Parathyroid adenoma (tissue), 2 donors: Measurements from ENCODE around the gene PKIG.

Experiments
- H2AFZ ChIP-seq: fragments of 300-600 bp; sonication (generic); one replicate; pipeline ENCODE4 v1.7.0; 2017; ENCODE audit warnings: antibody characterized with exemption, mild to moderate bottlenecking
- H3K27ac ChIP-seq: fragments of 300-600 bp; sonication (generic); one replicate; pipeline ENCODE4 v1.7.0; 2017
- H3K27me3 ChIP-seq: fragments of 300-600 bp; sonication (generic); one replicate; pipeline ENCODE4 v1.7.0; 2017; ENCODE audit warnings: low read length; ENCODE audit not compliant: control insufficient read depth, insufficient read depth
- H3K36me3 ChIP-seq: fragments of 300-600 bp; sonication (generic); one replicate; pipeline ENCODE4 v1.7.0; 2017; ENCODE audit warnings: low read length; ENCODE audit not compliant: control insufficient read depth, insufficient read depth
- H3K4me1 ChIP-seq: fragments of 300-600 bp; sonication (generic); one replicate; pipeline ENCODE4 v1.7.0; 2017; ENCODE audit warnings: control low read depth
- H3K4me2 ChIP-seq: fragments of 300-600 bp; sonication (generic); one replicate; pipeline ENCODE4 v1.7.0; 2017; ENCODE audit warnings: low read length
- H3K4me3 ChIP-seq: fragments of 300-600 bp; sonication (generic); one replicate; pipeline ENCODE4 v1.7.0; 2017; ENCODE audit warnings: low read depth, low read length
- H3K79me2 ChIP-seq: fragments of 300-600 bp; sonication (generic); one replicate; pipeline ENCODE4 v1.7.0; 2017; ENCODE audit warnings: control low read depth
- H3K9ac ChIP-seq: fragments of 300-600 bp; sonication (generic); one replicate; pipeline ENCODE4 v1.7.0; 2017; ENCODE audit warnings: mild to moderate bottlenecking
- H3K9me3 ChIP-seq: fragments of 300-600 bp; sonication (generic); one replicate; pipeline ENCODE4 v1.7.0; 2017; ENCODE audit warnings: low read length; ENCODE audit not compliant: control insufficient read depth
- CTCF ChIP-seq: fragments of 300-600 bp; sonication (generic); IDR thresholded peaks from one replicate; pipeline ENCODE4 v1.7.0; 2017; ENCODE audit warnings: antibody characterized with exemption, mild to moderate bottlenecking
- donor health status: primary hyperparathyroidism.

Gene PKIG

GRCh38 chr20:44589537-44589936 lies 7.2 kb downstream of the PKIG start:
- H2AFZ ChIP-seq = no peak overlapping the region
- peaks cover 43% of the 10 kb centered on the region for H3K79me2 ChIP-seq
- no peak overlapping the region for H3K9ac ChIP-seq
- no peaks in the 10 kb centered on the region for H3K27me3 ChIP-seq
- no peak for TF ChIP-seq CTCF
- H3K4me1 ChIP-seq = peaks cover 8% of the 10 kb centered on the region
- no peaks in the 10 kb centered on the region for H3K9me3 ChIP-seq
- H3K36me3 ChIP-seq = no peaks in the 10 kb centered on the region
- no peak overlapping the region for H3K4me2 ChIP-seq
- H3K4me3 ChIP-seq = no peak overlapping the region
- no peak overlapping the region for H3K27ac ChIP-seq

- no peak overlapping the region for H3K4me2 ChIP-seq
- H2AFZ ChIP-seq = no peak overlapping the region
- H3K79me2 ChIP-seq = peaks cover 47% of the 10 kb centered on the region
- H3K4me1 ChIP-seq = no peaks in the 10 kb centered on the region
- no peaks in the 10 kb centered on the region for H3K9me3 ChIP-seq
- no peak for TF ChIP-seq CTCF
- no peak overlapping the region for H3K27ac ChIP-seq
- H3K27me3 ChIP-seq = no peaks in the 10 kb centered on the region
- H3K36me3 ChIP-seq = no peaks in the 10 kb centered on the region
- no peak overlapping the region for H3K4me3 ChIP-seq
- no peak overlapping the region for H3K9ac ChIP-seq
Observed at GRCh38 chr20:44590980-44591778, 8.8 kb downstream of the PKIG start.

GRCh38 chr20:44592366-44592765 lies 10.0 kb downstream of the PKIG start:
- H3K27ac ChIP-seq = no peak overlapping the region

GRCh38 chr20:44593751-44594150 lies 11.4 kb downstream of the PKIG start:
- Histone ChIP-seq H3K36me3 (no peaks in the 10 kb centered on the region), H3K9me3 (no peaks in the 10 kb centered on the region), H3K27ac (no peak overlapping the region), H3K4me3 (no peak overlapping the region), H2AFZ (no peak overlapping the region), H3K27me3 (no peaks in the 10 kb centered on the region), H3K79me2 (peaks cover 53% of the 10 kb centered on the region), H3K4me2 (no peak overlapping the region), H3K9ac (no peak overlapping the region), H3K4me1 (no peaks in the 10 kb centered on the region)
- no peak for TF ChIP-seq CTCF

More at GRCh38 chr20:44592366-44592765, 10.0 kb downstream of the PKIG start:
- no peaks in the 10 kb centered on the region for H3K27me3 ChIP-seq
- peaks cover 49% of the 10 kb centered on the region for H3K79me2 ChIP-seq
- H3K9ac ChIP-seq = no peak overlapping the region
- no peak overlapping the region for H2AFZ ChIP-seq
- H3K4me1 ChIP-seq = no peaks in the 10 kb centered on the region
- no peaks in the 10 kb centered on the region for H3K9me3 ChIP-seq
- H3K4me2 ChIP-seq = no peak overlapping the region
- H3K4me3 ChIP-seq = no peak overlapping the region
- no peaks in the 10 kb centered on the region for H3K36me3 ChIP-seq
- no peak for TF ChIP-seq CTCF

GRCh38 chr20:44594730-44595129 lies 12.4 kb downstream of the PKIG start:
- Histone ChIP-seq H3K27ac (no peak overlapping the region), H3K4me2 (no peak overlapping the region), H3K36me3 (no peaks in the 10 kb centered on the region), H3K9me3 (no peaks in the 10 kb centered on the region), H3K4me3 (no peak overlapping the region), H3K9ac (no peak overlapping the region), H3K4me1 (no peaks in the 10 kb centered on the region), H3K27me3 (no peaks in the 10 kb centered on the region), H2AFZ (no peak overlapping the region), H3K79me2 (peaks cover 55% of the 10 kb centered on the region)
- no peak for TF ChIP-seq CTCF
